Osteoblast (primary cell): Measurements from ENCODE around the gene PTPRF. TPM values are rescaled to one million over a fixed set of nuclear protein-coding genes. Genes with fewer than 3 reads are reported as not detected.

Experiments used
- DNase-seq: peaks from one replicate; pipeline ENCODE4 v3.0.0; 2011; ENCODE audit warnings: low spot score, mixed read lengths; ENCODE audit not compliant: insufficient read length; ENCODE audit errors: missing footprints
- H2AFZ ChIP-seq: 2 replicates; pipeline ENCODE4 v1.6.0; 2011; ENCODE audit warnings: mild to moderate bottlenecking, low read length
- H3K27ac ChIP-seq: 2 replicates; pipeline ENCODE4 v1.5.1; 2011; ENCODE audit warnings: mild to moderate bottlenecking, low read depth, low read length, moderate library complexity
- H3K27me3 ChIP-seq: 2 replicates; pipeline ENCODE4 v1.6.0; 2012; ENCODE audit warnings: mild to moderate bottlenecking, control low read depth, inconsistent platforms, low read length, moderate library complexity; ENCODE audit not compliant: insufficient read depth
- H3K36me3 ChIP-seq: 2 replicates; pipeline ENCODE4 v1.5.1; 2011; ENCODE audit warnings: mild to moderate bottlenecking, low read length, control low read depth, moderate library complexity; ENCODE audit not compliant: insufficient read depth
- H3K4me1 ChIP-seq: 2 replicates; pipeline ENCODE4 v1.5.1; 2011; ENCODE audit warnings: mild to moderate bottlenecking, low read length, control low read depth, moderate library complexity; ENCODE audit not compliant: insufficient read depth
- H3K4me2 ChIP-seq: 2 replicates; pipeline ENCODE4 v1.6.0; 2011; ENCODE audit warnings: mild to moderate bottlenecking, low read length; ENCODE audit not compliant: insufficient read depth
- H3K4me3 ChIP-seq: fragments of 200-600 bp; sonication (generic); 3 replicates; pipeline ENCODE4 v1.5.1; 2012; ENCODE audit warnings: mild to moderate bottlenecking, low read length, inconsistent platforms; ENCODE audit not compliant: insufficient read depth
- H3K79me2 ChIP-seq: 2 replicates; pipeline ENCODE4 v1.6.0; 2012; ENCODE audit warnings: mild to moderate bottlenecking, low read length, control low read depth, inconsistent platforms; ENCODE audit not compliant: insufficient read depth
- H3K9me3 ChIP-seq: 2 replicates; pipeline ENCODE4 v1.5.1; 2011; ENCODE audit warnings: low read depth, low read length, control low read depth
- H4K20me1 ChIP-seq: 2 replicates; pipeline ENCODE4 v1.6.0; 2012; ENCODE audit warnings: mild to moderate bottlenecking, low read length, control low read depth; ENCODE audit not compliant: insufficient read depth
- CTCF ChIP-seq: IDR thresholded peaks from 2 replicates; pipeline ENCODE4 v1.5.1; 2011; ENCODE audit warnings: mild to moderate bottlenecking, low read depth, low read length, moderate library complexity; ENCODE audit errors: extremely low read depth
- total RNA-seq: library from RNA; depleted of rRNA; stranded (reverse); fragments of >200 nt; gene quantifications from 2 replicates; pipeline ENCODE4 v1.2.3, GENCODE V29; 2012

The PTPRF gene
- total RNA-seq, 1 donor, result 13.0 TPM

- peaks cover 10% of the 10 kb centered on the region for H3K4me1 ChIP-seq
- H3K4me2 ChIP-seq, result no peak overlapping the region
- TF ChIP-seq CTCF, result no peak
- no peaks in the 10 kb centered on the region for H3K9me3 ChIP-seq
- no peaks in the 10 kb centered on the region for H3K36me3 ChIP-seq
- H2AFZ ChIP-seq, result no peak overlapping the region
- no peak overlapping the region for H3K27ac ChIP-seq
- peaks cover 16% of the 10 kb centered on the region for H4K20me1 ChIP-seq
- DNase-seq, result peak; percentile 56
- H3K79me2 ChIP-seq, result peaks cover 29% of the 10 kb centered on the region
- H3K4me3 ChIP-seq, result no peak overlapping the region
- H3K27me3 ChIP-seq, result no peaks in the 10 kb centered on the region
Measured at GRCh38 chr1:43536864-43537358, 6.2 kb downstream of the PTPRF start.

GRCh38 chr1:43537423-43538142 is 6.9 kb downstream of the PTPRF start:
- H3K27ac ChIP-seq, result no peak overlapping the region
- H3K4me2 ChIP-seq, result no peak overlapping the region
- DNase-seq, result peak; percentile 81
- no peaks in the 10 kb centered on the region for H3K27me3 ChIP-seq
- H3K9me3 ChIP-seq, result no peaks in the 10 kb centered on the region
- no peaks in the 10 kb centered on the region for H3K36me3 ChIP-seq
- TF ChIP-seq CTCF, result no peak
- no peak overlapping the region for H3K4me3 ChIP-seq
- peaks cover 6% of the 10 kb centered on the region for H3K4me1 ChIP-seq
- peaks cover 25% of the 10 kb centered on the region for H3K79me2 ChIP-seq
- H2AFZ ChIP-seq, result no peak overlapping the region
- peaks cover 16% of the 10 kb centered on the region for H4K20me1 ChIP-seq

DNA sequence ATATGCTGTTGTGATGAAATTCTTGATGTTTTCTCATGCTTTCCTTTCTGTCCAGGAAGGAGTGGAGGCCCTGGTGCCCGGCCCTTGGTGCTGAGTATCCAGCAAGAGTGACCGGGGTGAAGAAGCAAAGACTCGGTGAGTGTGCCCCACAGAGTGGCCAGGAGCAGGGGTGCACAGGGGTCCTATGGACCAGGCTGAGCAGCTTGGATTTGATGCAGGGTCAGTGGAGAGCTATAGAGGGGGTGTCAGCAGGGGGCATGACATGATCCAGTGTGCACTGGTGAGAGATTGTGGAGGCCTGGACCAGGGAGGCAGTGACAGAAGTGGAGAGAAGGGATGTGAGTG is 7.4 kb downstream of the PTPRF start:
- peaks cover 16% of the 10 kb centered on the region for H4K20me1 ChIP-seq

More for the DNA sequence above, 7.4 kb downstream of the PTPRF start:
- Histone ChIP-seq H3K4me1 (peaks cover 6% of the 10 kb centered on the region), H3K79me2 (peaks cover 25% of the 10 kb centered on the region), H3K4me2 (no peak overlapping the region), H3K9me3 (no peaks in the 10 kb centered on the region), H3K36me3 (no peaks in the 10 kb centered on the region), H3K4me3 (no peak overlapping the region), H3K27me3 (no peaks in the 10 kb centered on the region), H3K27ac (no peak overlapping the region), H2AFZ (no peak overlapping the region)
- peak; percentile 46 for DNase-seq
- TF ChIP-seq CTCF, result no peak
